Measurements from ENCODE around the gene RBSN. TPM values are rescaled to one million over a fixed set of nuclear protein-coding genes. Genes with fewer than 3 reads are reported as not detected.

Gene RBSN
- total RNA-seq, 2 donors from 2014 or later = 17.9 to 39.4 TPM

DNA sequence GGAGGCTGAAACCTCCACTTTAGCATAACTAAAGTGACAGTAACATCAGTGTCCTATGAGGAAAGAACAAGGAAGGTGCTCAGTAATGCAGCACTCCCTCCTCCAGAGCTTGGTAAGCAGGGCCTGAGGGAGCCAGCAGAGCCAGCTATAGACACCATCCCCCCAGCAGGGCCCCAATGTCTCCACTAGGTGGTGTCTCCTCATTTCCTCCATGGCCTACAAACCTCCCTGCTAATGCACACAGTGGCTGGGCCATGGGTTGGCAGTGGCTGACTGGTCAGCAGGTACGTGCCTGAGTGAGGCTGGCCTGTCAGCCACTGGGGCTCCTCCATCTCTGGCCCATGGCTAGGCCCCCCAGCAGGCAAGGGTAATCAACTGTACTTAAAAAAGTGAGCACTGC lies 47.4 kb downstream of the RBSN start:
- 67% methylated on average over 1 of the region's 1 CpG for WGBS
- Histone ChIP-seq H3K27ac (no peak overlapping the region), H3K4me1 (replicated peaks) (no peaks in the 10 kb centered on the region), H3K9me3 (no peaks in the 10 kb centered on the region), H3K36me3 (peaks cover 0 to 2% of the 10 kb centered on the region in 2 donors), H3K4me3 (no peak overlapping the region), H3K27me3 (replicated peaks; ENCODE audit: insufficient read depth) (no peaks in the 10 kb centered on the region)
- TF ChIP-seq POLR2A (IDR thresholded peaks at IDR 0.05) (no peak), CTCF (IDR thresholded peaks at IDR 0.05) (peak in 2 of 4 experiments; percentile 24 to 27)
- intact Hi-C loops (cut with DNase I) = no loop called here
- DNase-seq (ENCODE audit: low spot score) = no peak

- H3K27me3 ChIP-seq (replicated peaks; ENCODE audit: insufficient read depth) = no peaks in the 10 kb centered on the region
- no peak overlapping the region for H3K27ac ChIP-seq
- H3K4me1 ChIP-seq (replicated peaks) = no peaks in the 10 kb centered on the region
- no peaks in the 10 kb centered on the region for H3K9me3 ChIP-seq
- no peak for DNase-seq (ENCODE audit: low spot score)
- no peak overlapping the region for H3K4me3 ChIP-seq
- peaks cover 0 to 2% of the 10 kb centered on the region in 2 donors for H3K36me3 ChIP-seq
- 86% methylated on average over 3 of the region's 3 CpGs for WGBS
- intact Hi-C loops (cut with DNase I) = no loop called here
- TF ChIP-seq POLR2A (IDR thresholded peaks at IDR 0.05) (no peak), CTCF (IDR thresholded peaks at IDR 0.05) (no peak), POLR2AphosphoS5 (IDR thresholded peaks at IDR 0.05) (no peak)
Measured at GRCh38 chr3:15050405-15051092, 48.4 kb downstream of the RBSN start.

DNA sequence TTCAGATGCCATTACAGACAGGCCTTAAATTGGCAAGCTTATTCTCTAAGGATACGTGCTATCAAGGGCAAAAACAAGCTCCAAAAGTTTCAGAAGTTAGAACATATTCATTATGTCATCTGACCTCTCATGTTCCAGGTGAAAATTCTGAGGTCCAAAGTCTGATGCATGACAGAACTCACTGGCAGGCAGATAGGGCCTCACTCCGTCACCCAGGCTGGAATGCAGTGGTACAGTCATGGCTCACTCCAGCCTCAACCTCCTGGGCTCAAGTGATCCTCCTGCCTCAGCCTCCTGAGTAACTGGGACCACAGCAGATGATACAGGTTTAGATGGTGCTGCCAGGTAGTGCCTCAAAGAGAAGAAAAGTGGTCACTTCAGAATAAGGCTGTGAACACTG lies 49.4 kb downstream of the RBSN start:
- H3K27me3 ChIP-seq (replicated peaks; ENCODE audit: insufficient read depth) = no peaks in the 10 kb centered on the region
- no peak for TF ChIP-seq POLR2A (IDR thresholded peaks at IDR 0.05)
- no peak for TF ChIP-seq CTCF (IDR thresholded peaks at IDR 0.05)
- TF ChIP-seq POLR2AphosphoS5 (IDR thresholded peaks at IDR 0.05) = no peak
- DNase-seq (ENCODE audit: low spot score) = no peak
- H3K36me3 ChIP-seq = peaks cover 0 to 2% of the 10 kb centered on the region in 2 donors
- H3K4me3 ChIP-seq = no peak overlapping the region
- no peaks in the 10 kb centered on the region for H3K4me1 ChIP-seq (replicated peaks)
- intact Hi-C loops (cut with DNase I) = no loop called here
- 94% methylated on average over 2 of the region's 2 CpGs for WGBS
- no peak overlapping the region for H3K27ac ChIP-seq
- no peaks in the 10 kb centered on the region for H3K9me3 ChIP-seq

GRCh38 chr3:15045667-15046066 lies 53.3 kb downstream of the RBSN start:
- Histone ChIP-seq H3K27ac (no peak overlapping the region), H3K9me3 (no peaks in the 10 kb centered on the region), H3K4me3 (no peak overlapping the region), H3K4me1 (replicated peaks) (peaks cover 4% of the 10 kb centered on the region), H3K36me3 (no peaks in the 10 kb centered on the region), H3K27me3 (replicated peaks; ENCODE audit: insufficient read depth) (no peaks in the 10 kb centered on the region)
- intact Hi-C loops (cut with DNase I) = no loop called here
- WGBS = 61% methylated on average over 1 of the region's 1 CpG
- DNase-seq (ENCODE audit: low spot score) = no peak
- no peak for TF ChIP-seq CTCF (IDR thresholded peaks at IDR 0.05)
- no peak for TF ChIP-seq POLR2AphosphoS5 (IDR thresholded peaks at IDR 0.05)
- no peak for TF ChIP-seq POLR2A (IDR thresholded peaks at IDR 0.05)

DNA sequence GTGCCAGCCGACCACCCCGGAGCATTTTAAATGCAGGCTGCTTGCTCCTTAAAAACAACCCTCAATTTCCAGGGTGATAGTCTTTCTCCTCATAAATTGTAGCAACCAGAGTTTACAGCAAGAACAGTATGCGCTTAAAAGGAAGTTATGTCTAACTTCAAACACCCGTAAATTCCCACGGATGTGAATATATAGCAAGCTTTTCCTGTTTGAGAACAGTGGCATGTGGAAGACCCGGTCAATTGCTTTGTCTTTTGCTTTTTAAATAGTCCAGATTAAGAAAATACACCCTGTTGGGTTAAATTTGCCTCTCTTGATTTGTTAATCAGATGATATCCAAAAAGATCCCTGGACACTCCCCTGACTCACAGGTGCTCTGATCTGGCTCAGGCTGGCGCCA lies 54.6 kb downstream of the RBSN start:
- TF ChIP-seq POLR2AphosphoS5 (IDR thresholded peaks at IDR 0.05) (no peak), CTCF (IDR thresholded peaks at IDR 0.05) (no peak), POLR2A (IDR thresholded peaks at IDR 0.05) (no peak)
- Histone ChIP-seq H3K27me3 (replicated peaks; ENCODE audit: insufficient read depth) (no peaks in the 10 kb centered on the region), H3K27ac (peak overlapping the region in 1 of 2 donors; percentile 3), H3K36me3 (no peaks in the 10 kb centered on the region), H3K4me1 (replicated peaks) (peaks cover 4% of the 10 kb centered on the region), H3K9me3 (no peaks in the 10 kb centered on the region), H3K4me3 (no peak overlapping the region)
- 30% methylated on average over 7 of the region's 7 CpGs for WGBS
- intact Hi-C loops (cut with DNase I) = loop anchor here (5.0 kb wide), 1 partner anchor 117 kb away; no protein-coding TSS in a partner anchor
- DNase-seq (ENCODE audit: low spot score) = no peak

Data from prostate gland (tissue), 2 donors.